Skin epidermis (tissue), 12 donors: Measurements from ENCODE around the gene OAS1.
"Not testable (repeated sequence)": the region's sequence is repeated elsewhere in the genome, so short reads cannot be mapped to it uniquely, and the experiment has no call there.

Source experiments
- H3K27ac ChIP-seq, 21 experiments: fragments of 200-600 bp; sonication (generic) in 11 of 21; one replicate each; pipeline ENCODE4 v1.5.0; 2020; ENCODE audit warnings: mild to moderate bottlenecking in 3 of 21, inconsistent platforms in 2 of 21, moderate library complexity in 2 of 21
- H3K4me3 ChIP-seq, 7 experiments: fragments of 200-600 bp; sonication (generic) in 2 of 7; one replicate each; pipeline ENCODE4 v1.5.0; 2020; ENCODE audit warnings: inconsistent platforms in 2 of 7, mild to moderate bottlenecking in 2 of 7, moderate library complexity in 1 of 7

The OAS1 gene

DNA sequence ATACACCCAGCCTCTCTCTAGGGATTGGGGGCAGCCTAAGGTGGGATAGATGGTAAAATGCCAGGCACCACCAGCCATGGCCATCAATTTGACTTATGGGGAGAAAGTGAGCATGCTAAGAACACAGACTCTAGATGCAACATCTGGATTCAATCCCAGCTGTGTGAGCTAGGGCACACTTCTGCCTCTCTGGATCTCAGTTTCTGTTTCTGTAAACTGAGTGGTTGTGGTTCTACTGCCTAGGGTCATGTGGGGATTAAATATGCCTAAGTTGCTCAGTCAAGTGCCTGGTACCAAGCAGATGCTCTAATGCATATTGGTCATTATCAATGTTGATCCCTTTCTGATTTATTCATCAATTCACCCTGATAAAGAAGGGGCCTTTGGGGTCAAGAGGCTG lies 12.6 kb upstream of the OAS1 start:
- no peak overlapping the region for H3K27ac ChIP-seq
- no peak overlapping the region for H3K4me3 ChIP-seq

DNA sequence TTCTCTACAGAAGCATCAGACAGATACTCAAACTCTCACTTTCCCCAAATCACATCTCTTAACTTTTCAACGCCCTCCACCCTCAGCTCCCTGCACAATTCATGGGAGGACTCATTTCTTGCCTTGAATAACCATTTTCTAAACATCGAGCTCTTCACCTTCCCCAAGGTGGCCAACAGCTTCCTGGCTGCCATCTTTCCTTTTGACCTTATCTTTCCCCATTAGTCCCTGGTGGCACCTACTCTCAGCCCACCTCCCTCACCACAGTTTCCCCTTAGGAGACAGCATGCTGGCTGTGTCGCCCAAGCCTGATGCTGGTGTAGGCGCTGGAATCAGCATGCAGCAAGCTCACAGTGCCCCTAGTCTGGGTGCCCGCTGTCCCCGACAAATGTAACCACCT lies 8.4 kb upstream of the OAS1 start:
- Histone ChIP-seq H3K27ac (no peak overlapping the region), H3K4me3 (no peak overlapping the region)

DNA sequence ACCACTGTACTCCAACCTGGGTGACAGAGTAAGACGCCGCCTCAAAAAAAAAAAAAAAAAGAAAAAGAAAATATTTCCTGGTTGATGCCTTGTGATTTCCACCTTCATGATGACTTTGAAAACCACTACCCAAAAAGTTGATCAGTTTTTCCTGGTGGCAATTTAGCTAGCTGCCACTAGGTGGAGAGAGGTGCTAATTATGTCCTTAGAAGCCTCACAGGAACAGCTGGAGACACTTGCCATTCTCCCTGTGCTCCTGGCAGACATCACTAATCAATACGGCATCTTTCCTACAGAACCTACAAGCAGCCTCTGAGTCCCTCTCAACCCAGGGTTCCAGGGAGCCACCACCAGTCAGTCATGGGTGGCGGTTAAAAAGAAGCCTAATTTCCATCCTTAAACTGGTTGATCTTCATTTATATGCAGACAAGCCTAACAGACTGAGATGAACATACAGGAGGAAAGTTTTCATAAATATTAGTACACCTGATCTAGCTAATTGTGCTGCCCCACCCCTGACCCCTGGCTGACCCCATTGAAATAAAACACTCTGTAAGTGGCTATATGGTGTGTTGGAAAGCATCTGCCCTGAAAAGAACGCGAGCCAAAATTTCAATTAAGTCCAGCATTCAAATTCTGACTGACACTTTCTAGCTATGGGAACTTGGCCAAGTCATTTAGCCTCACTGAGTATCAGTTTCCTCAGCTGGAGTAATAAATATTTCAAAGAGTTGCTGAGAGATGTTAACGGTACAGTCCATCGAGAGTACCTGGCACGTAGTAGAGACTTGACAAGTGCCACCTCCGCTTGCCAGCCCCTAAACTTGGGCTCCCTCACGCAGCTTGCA lies 6.2 kb upstream of the OAS1 start:
- Histone ChIP-seq H3K27ac (no peak overlapping the region), H3K4me3 (no peak overlapping the region)

GRCh38 chr12:112901271-112901670 lies 5.5 kb upstream of the OAS1 start:
- H3K4me3 ChIP-seq, result no peak overlapping the region

DNA sequence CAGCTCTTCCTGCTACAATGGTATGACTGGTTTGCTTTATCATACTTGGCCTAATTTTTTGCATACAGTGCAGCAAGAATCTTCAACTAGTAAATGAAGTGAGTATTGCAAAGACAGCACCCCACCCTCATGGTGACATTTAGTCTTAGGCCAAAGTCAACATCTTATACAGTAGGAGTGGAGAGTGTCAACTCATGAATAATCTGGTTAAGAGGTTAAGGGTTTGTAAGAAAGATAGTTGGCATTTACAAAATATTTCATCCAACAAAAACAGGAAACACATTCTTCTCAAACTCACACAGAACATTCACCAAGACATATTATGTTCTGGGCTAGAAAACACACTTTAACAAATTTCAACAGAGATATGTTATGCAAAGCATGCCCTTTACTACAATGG lies 2.2 kb upstream of the OAS1 start:
- H3K27ac ChIP-seq, result peak overlapping the region in 3 of 21 experiments; percentile 3 to 90 (median 16)
- H3K4me3 ChIP-seq, result no peak overlapping the region

More at GRCh38 chr12:112901271-112901670, 5.5 kb upstream of the OAS1 start:
- no peak overlapping the region for H3K27ac ChIP-seq

GRCh38 chr12:112905451-112906089 lies 1.2 kb upstream of the OAS1 start:
- H3K4me3 ChIP-seq, result no peak overlapping the region
- H3K27ac ChIP-seq, result peak overlapping the region in 9 of 21 experiments; percentile 31 to 94 (median 85)

DNA sequence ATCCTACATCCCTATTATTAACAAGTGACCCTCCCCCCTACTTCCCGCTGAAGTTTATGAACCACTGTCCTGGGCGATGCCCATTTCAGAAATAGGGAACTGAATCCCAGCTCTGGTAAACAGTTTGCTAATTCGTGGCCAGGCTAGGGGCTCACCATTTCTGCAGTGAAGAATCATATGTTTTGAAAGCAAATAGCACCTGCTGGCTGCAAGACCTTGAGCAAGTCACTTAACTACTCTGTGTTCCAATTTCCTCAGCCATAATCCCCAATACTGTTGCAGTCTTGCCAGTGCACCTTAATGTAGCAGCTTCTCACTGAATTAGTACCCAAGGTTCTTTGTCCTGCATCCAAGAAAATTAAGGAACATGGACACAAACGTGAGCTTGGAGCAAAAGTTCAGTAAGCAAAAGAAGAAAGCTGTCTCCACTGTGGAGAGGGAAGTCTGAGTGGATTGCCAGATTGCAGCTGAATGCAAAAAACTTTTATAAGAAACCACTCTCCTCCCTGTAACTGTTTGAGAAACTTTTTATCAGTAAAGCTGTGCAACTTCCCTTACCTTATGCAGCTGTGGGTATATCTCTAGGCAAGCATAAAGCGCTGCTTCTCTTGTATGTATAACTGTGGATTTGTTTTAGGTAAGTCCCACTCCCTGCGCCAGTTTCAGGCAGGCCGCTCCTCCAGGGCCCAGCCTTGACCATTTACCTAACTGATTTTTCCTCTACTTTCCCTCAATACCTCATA lies 824 bp downstream of the OAS1 start:
- Histone ChIP-seq H3K4me3 (peak overlapping the region; percentile 33 to 51 (median 44)), H3K27ac (peak overlapping the region in 18 of 21 experiments; percentile 45 to 94 (median 76))

DNA sequence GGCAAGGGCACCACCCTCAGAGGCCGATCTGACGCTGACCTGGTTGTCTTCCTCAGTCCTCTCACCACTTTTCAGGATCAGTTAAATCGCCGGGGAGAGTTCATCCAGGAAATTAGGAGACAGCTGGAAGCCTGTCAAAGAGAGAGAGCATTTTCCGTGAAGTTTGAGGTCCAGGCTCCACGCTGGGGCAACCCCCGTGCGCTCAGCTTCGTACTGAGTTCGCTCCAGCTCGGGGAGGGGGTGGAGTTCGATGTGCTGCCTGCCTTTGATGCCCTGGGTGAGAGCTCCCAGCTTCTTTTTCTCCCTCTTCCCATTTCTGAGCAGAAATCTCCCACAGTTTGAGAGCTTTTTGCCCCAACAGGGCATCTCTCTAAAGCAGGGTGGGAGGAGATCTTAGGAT lies 1.8 kb downstream of the OAS1 start:
- Histone ChIP-seq H3K4me3 (peak overlapping the region in 5 of 7 experiments; percentile 33 to 51 (median 38)), H3K27ac (peak overlapping the region in 11 of 21 experiments; percentile 1 to 94 (median 72))

GRCh38 chr12:112909693-112910092 lies 2.9 kb downstream of the OAS1 start:
- no peak overlapping the region for H3K4me3 ChIP-seq
- peak overlapping the region in 1 of 21 experiments; percentile 86 for H3K27ac ChIP-seq

GRCh38 chr12:112913038-112913688 lies 6.4 kb downstream of the OAS1 start:
- H3K4me3 ChIP-seq, result no peak overlapping the region
- H3K27ac ChIP-seq, result no peak overlapping the region

- not testable (repeated sequence) for H3K4me3 ChIP-seq, H3K27ac ChIP-seq
These were observed 7.1 kb downstream of the OAS1 start for GRCh38 chr12:112913888-112914287.

DNA sequence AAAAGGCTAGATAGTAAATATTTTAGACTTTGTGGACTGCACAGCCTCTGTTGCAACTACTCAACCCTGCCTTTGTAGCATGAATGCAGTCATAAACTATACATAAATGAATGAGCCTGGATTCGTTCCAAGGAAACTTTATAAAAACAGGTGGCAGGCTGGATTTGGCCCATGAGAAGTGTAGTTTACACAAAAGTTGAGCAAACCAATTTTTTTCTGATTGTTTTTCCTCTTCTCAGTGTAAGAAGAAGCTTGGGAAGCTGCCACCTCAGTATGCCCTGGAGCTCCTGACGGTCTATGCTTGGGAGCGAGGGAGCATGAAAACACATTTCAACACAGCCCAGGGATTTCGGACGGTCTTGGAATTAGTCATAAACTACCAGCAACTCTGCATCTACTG lies 9.5 kb downstream of the OAS1 start:
- no peak overlapping the region for H3K27ac ChIP-seq
- H3K4me3 ChIP-seq, result no peak overlapping the region

GRCh38 chr12:112919121-112919520 lies 12.4 kb downstream of the OAS1 start:
- no peak overlapping the region for H3K4me3 ChIP-seq
- no peak overlapping the region for H3K27ac ChIP-seq

DNA sequence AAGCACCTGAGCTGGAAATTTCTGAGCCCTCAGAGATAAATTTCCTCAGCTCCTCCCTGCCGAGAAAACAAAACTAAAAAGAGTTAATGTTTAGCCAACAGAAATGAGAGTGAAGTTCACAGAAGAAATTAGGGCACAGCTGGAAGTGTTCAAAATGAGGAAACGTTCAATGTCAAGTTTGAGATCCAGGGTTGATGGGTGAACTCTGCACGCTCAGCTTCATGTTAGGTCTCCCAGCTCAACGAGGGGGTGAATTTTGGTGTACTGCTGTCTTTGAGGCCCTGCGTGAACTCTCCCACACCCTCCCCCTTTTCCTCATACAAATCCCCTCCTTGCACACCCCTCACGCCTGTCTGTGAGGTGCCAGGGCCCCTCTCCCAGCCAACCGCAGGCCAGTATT lies 18.2 kb downstream of the OAS1 start:
- Histone ChIP-seq H3K4me3 (no peak overlapping the region), H3K27ac (peak overlapping the region in 1 of 21 experiments; percentile 17)

DNA sequence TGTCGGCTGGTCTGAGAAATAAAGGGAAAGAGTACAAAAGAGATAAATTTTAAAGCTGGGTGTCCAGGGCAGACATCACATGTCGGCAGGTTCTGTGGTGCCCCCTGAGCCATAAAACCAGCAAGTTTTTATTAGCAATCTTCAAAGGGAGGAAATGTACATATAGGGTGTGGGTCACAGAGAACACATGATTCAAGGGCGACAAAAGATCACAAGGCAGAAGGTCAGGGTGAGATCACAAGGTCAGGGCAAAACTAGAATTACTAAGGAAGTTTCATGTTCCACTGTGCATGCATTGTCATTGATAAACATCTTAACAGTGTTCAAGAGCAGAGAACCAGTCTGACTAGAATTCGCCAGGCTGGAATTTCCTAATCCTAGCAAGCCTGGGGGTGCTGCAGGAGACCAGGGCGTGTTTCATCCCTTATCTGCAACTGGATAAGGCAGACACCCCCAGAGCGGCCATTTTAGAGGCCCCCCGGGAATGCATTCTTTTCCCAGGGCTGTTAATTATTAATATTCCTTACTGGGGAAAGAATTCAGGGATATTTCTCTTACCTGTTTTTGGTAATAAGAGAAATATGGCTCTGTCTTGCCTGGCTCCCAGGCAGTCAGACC lies 19.8 kb downstream of the OAS1 start:
- H3K27ac ChIP-seq, H3K4me3 ChIP-seq: not testable (repeated sequence)

GRCh38 chr12:112927475-112927874 lies 20.7 kb downstream of the OAS1 start:
- no peak overlapping the region for H3K27ac ChIP-seq
- H3K4me3 ChIP-seq, result no peak overlapping the region

- H3K27ac ChIP-seq, result no peak overlapping the region
- H3K4me3 ChIP-seq, result no peak overlapping the region
These were observed 21.2 kb downstream of the OAS1 start for GRCh38 chr12:112927925-112928324.

GRCh38 chr12:112928978-112929377 lies 22.2 kb downstream of the OAS1 start:
- no peak overlapping the region for H3K4me3 ChIP-seq
- no peak overlapping the region for H3K27ac ChIP-seq

DNA sequence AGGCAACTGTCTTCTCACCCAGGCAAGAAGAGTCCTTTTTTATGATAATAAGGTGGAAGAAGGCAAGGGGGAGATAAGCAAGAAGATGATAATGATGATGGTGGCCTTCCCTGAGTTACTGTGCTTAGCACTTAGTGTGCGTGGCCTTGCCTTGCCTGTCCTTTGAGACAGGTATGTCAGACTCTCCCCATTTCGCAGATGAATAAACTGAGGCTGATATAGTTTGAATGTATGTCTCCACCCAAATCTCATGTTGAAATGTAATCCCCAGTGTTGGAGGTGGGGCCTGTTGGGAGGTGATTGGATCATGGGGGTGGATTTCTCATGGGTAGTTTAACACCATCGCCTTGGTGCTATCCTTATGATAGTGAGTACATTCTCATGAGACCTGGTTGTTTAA lies 23.0 kb downstream of the OAS1 start:
- Histone ChIP-seq H3K27ac (no peak overlapping the region), H3K4me3 (no peak overlapping the region)

DNA sequence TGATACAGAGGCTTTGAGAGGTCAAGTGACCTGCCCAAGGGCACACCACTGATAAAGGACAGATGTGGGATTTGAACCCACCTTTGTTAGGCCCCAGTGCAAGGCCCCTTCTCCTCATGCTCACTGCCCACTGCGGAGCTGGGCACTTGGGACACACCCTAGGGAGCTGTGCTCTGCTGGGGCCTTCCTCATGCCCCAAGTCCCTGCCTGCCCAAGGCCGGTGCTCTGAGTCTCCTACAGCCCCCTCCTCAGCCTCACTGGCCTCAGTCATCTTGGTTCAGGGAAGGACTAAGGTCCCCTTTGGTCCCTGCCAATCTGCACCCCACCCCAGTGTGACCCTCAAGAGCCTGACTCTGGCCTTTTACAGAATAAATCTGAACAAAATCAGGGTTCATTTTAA lies 23.6 kb downstream of the OAS1 start:
- H3K4me3 ChIP-seq, result no peak overlapping the region
- no peak overlapping the region for H3K27ac ChIP-seq
